Thoracic aorta endothelial cell (primary cell): ENCODE results near the gene IL3. TPM values are rescaled to one million over a fixed set of nuclear protein-coding genes. Genes with fewer than 3 reads are reported as not detected.

ENCODE experiments used
- small RNA-seq: library from RNA; depleted of rRNA; stranded (forward); fragments of <200 nt; gene quantifications from one replicate; pipeline ENCODE3, GENCODE V24; 2012
- total RNA-seq: library from RNA; depleted of rRNA; stranded (reverse); fragments of >200 nt; gene quantifications from 2 replicates; pipeline ENCODE4 v1.2.3, GENCODE V29; 2012

Gene IL3
- total RNA-seq, result not detected in 2 replicates

DNA sequence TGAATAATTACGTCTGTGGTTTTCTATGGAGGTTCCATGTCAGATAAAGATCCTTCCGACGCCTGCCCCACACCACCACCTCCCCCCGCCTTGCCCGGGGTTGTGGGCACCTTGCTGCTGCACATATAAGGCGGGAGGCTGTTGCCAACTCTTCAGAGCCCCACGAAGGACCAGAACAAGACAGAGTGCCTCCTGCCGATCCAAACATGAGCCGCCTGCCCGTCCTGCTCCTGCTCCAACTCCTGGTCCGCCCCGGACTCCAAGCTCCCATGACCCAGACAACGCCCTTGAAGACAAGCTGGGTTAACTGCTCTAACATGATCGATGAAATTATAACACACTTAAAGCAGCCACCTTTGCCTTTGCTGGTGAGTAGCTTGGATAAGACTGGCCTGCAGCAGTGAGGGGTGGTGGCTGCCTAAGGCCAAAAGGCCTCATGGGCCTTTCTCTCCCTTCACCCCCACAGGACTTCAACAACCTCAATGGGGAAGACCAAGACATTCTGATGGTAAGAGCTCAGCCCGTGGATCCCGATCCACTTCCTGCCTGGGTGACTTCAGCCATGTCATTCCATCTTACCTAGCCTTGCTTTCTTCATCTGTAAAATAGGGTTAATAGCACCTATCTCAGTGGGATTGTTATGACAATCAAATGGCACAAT lies at the start of gene IL3:
Gene IL3, plus strand, starts transcription at position 155 of the 661 bp plus-strand sequence. Its CDS starts 52 bp downstream, at position 207.

GRCh38 chr5:132011622-132012343 lies 48.7 kb upstream of the IL3 start, which contains the start of gene ACSL6:
Gene ACSL6 (minus strand): TSS chr5:132011658. CDS start chr5:132011553, 105 bp downstream.

DNA sequence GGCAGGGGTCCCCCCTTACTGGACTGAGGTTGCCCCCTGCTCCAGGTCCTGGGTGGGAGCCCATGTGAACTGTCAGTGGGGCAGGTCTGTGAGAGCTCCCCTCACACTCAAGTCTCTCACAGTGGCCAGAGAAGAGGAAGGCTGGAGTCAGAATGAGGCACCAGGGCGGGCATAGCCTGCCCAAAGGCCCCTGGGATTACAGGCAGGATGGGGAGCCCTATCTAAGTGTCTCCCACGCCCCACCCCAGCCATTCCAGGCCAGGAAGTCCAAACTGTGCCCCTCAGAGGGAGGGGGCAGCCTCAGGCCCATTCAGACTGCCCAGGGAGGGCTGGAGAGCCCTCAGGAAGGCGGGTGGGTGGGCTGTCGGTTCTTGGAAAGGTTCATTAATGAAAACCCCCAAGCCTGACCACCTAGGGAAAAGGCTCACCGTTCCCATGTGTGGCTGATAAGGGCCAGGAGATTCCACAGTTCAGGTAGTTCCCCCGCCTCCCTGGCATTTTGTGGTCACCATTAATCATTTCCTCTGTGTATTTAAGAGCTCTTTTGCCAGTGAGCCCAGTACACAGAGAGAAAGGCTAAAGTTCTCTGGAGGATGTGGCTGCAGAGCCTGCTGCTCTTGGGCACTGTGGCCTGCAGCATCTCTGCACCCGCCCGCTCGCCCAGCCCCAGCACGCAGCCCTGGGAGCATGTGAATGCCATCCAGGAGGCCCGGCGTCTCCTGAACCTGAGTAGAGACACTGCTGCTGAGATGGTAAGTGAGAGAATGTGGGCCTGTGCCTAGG lies 13.0 kb downstream of the IL3 start, which contains the start of gene CSF2:
Gene CSF2, plus strand, starts transcription at position 559 of the 783 bp plus-strand sequence. Its CDS starts 35 bp downstream, at position 594.

Small RNA genes lying within 50 kb of the gene (small RNA-seq; reads per million reads assigned to genes)
- not detected for gene RF00285

Other genes with a start within 250 kb of the IL3 start
- gene MEIKIN, start 115.0 kb upstream of the IL3 start, total RNA-seq, result not detected in 2 replicates
- not detected in 2 replicates for gene ACSL6, start 49.0 kb upstream of the IL3 start, total RNA-seq
- not detected in 2 replicates for gene CSF2, start 13.1 kb downstream of the IL3 start, total RNA-seq
- 39.1 and 53.2 TPM in 2 replicates for gene P4HA2, start 167.2 kb downstream of the IL3 start, total RNA-seq
- gene PDLIM4, start 197.0 kb downstream of the IL3 start, total RNA-seq, result 33.4 and 87.9 TPM in 2 replicates
- gene SLC22A4, start 233.7 kb downstream of the IL3 start, total RNA-seq, result 3.9 and 6.0 TPM in 2 replicates